Kidney glomerular epithelial cell (primary cell): Measurements from ENCODE around the gene NAA40.

Source experiments
- DNase-seq: peaks from one replicate; lab custom pipeline; 2025; lab: John Stamatoyannopoulos, UW

NAA40 gene

GRCh38 chr11:63913866-63914830, 24.7 kb upstream of the NAA40 start:
- no peak for DNase-seq

GRCh38 chr11:63914896-63915691, 23.7 kb upstream of the NAA40 start:
- no peak for DNase-seq

GRCh38 chr11:63915961-63916836, 22.6 kb upstream of the NAA40 start:
- no peak for DNase-seq

- DNase-seq = no peak
Observed at GRCh38 chr11:63916837-63917691, 21.7 kb upstream of the NAA40 start, which contains the start of gene RCOR2. TSS of gene RCOR2 (minus strand) at chr11:63917164. CDS start at chr11:63916456, 708 bp downstream.

- DNase-seq = no peak
Observed at GRCh38 chr11:63917692-63918506, 20.9 kb upstream of the NAA40 start.

GRCh38 chr11:63918507-63919191, 20.2 kb upstream of the NAA40 start:
- DNase-seq = no peak

- no peak for DNase-seq
Observed at GRCh38 chr11:63919267-63920125, 19.3 kb upstream of the NAA40 start.

- no peak for DNase-seq
Observed at GRCh38 chr11:63920126-63920938, 18.5 kb upstream of the NAA40 start.

- DNase-seq = no peak
Observed at GRCh38 chr11:63920939-63921417, 17.8 kb upstream of the NAA40 start.

- no peak for DNase-seq
Observed at GRCh38 chr11:63922673-63923192, 16.1 kb upstream of the NAA40 start.

GRCh38 chr11:63923319-63923718, 15.5 kb upstream of the NAA40 start:
- DNase-seq = no peak

- no peak for DNase-seq
Observed at GRCh38 chr11:63929616-63930015, 9.2 kb upstream of the NAA40 start.

GRCh38 chr11:63931045-63931444, 7.8 kb upstream of the NAA40 start:
- no peak for DNase-seq

- no peak for DNase-seq
Observed at GRCh38 chr11:63931876-63932275, 6.9 kb upstream of the NAA40 start.

- no peak for DNase-seq
Observed at GRCh38 chr11:63933459-63933858, 5.3 kb upstream of the NAA40 start.

GRCh38 chr11:63937713-63938478, 906 bp upstream of the NAA40 start:
- DNase-seq = no peak
